ENCODE results near the gene FGF14. TPM values are rescaled to one million over a fixed set of nuclear protein-coding genes. Genes with fewer than 3 reads are reported as not detected.

Gene FGF14
- total and polyA plus RNA-seq, 9 donors, result 0.06 to 4.8 (median 0.60) TPM; not detected in 2

- intact Hi-C loops (cut with DNase I), result no loop called here
- H3K27me3 ChIP-seq, result no peaks in the 10 kb centered on the region
- no peak for DNase-seq
- no peak overlapping the region for H3K4me3 ChIP-seq
- WGBS, 3 donors, result 46 to 62% (median 58%) methylated on average over 2 of the region's 2 CpGs
- H3K36me3 ChIP-seq, result no peaks in the 10 kb centered on the region
- no peaks in the 10 kb centered on the region for H3K9me3 ChIP-seq
- no peak for TF ChIP-seq EP300 (IDR thresholded peaks at IDR 0.05)
- no peak for TF ChIP-seq CTCF (IDR thresholded peaks at IDR 0.05)
- no peak for TF ChIP-seq POLR2A (IDR thresholded peaks at IDR 0.05)
- H3K27ac ChIP-seq, result no peak overlapping the region
- no peaks in the 10 kb centered on the region for H3K4me1 ChIP-seq (ENCODE audit: insufficient read depth)
Measured at GRCh38 chr13:101773062-101773461, 628.8 kb downstream of the FGF14 start.

- WGBS, 3 donors, result 74 to 82% (median 80%) methylated on average over 4 of the region's 4 CpGs
- intact Hi-C loops (cut with DNase I), result no loop called here
- DNase-seq, result no peak
- no peaks in the 10 kb centered on the region for H3K9me3 ChIP-seq
- H3K36me3 ChIP-seq, result no peaks in the 10 kb centered on the region
- TF ChIP-seq CTCF (IDR thresholded peaks at IDR 0.05) (no peak), EP300 (IDR thresholded peaks at IDR 0.05) (no peak), POLR2A (IDR thresholded peaks at IDR 0.05) (no peak)
- no peak overlapping the region for H3K27ac ChIP-seq
- no peak overlapping the region for H3K4me3 ChIP-seq
- H3K4me1 ChIP-seq (ENCODE audit: insufficient read depth), result no peaks in the 10 kb centered on the region
- H3K27me3 ChIP-seq, result no peaks in the 10 kb centered on the region
Measured at GRCh38 chr13:101767131-101767530, 634.7 kb downstream of the FGF14 start.

- no peak overlapping the region for H3K27ac ChIP-seq
- TF ChIP-seq CTCF (IDR thresholded peaks at IDR 0.05), result no peak
- TF ChIP-seq EP300 (IDR thresholded peaks at IDR 0.05), result no peak
- no peak for TF ChIP-seq POLR2A (IDR thresholded peaks at IDR 0.05)
- H3K9me3 ChIP-seq, result no peaks in the 10 kb centered on the region
- H3K27me3 ChIP-seq, result no peaks in the 10 kb centered on the region
- WGBS, 3 donors, result 74 to 89% (median 76%) methylated on average over 1 of the region's 1 CpG
- no peak for DNase-seq
- H3K36me3 ChIP-seq, result no peaks in the 10 kb centered on the region
- no peaks in the 10 kb centered on the region for H3K4me1 ChIP-seq (ENCODE audit: insufficient read depth)
- intact Hi-C loops (cut with DNase I), result no loop called here
- H3K4me3 ChIP-seq, result no peak overlapping the region
Measured at GRCh38 chr13:101763191-101763590, 638.7 kb downstream of the FGF14 start.

GRCh38 chr13:101757446-101758039 lies 644.3 kb downstream of the FGF14 start:
- Histone ChIP-seq H3K4me1 (ENCODE audit: insufficient read depth) (no peaks in the 10 kb centered on the region), H3K27ac (no peak overlapping the region), H3K9me3 (no peaks in the 10 kb centered on the region), H3K27me3 (no peaks in the 10 kb centered on the region), H3K4me3 (no peak overlapping the region), H3K36me3 (no peaks in the 10 kb centered on the region)
- TF ChIP-seq CTCF (IDR thresholded peaks at IDR 0.05) (peak in 1 of 3 donors; percentile 38), POLR2A (IDR thresholded peaks at IDR 0.05) (no peak), EP300 (IDR thresholded peaks at IDR 0.05) (no peak)
- intact Hi-C loops (cut with DNase I), result no loop called here
- no peak for DNase-seq
- 10 to 15% (median 15%) methylated on average over 1 of the region's 1 CpG for WGBS, 3 donors
